IMR-90 (cell line): Measurements from ENCODE around the gene NCOA3.

Experiments used
- MAFK ChIP-seq: IDR thresholded peaks from 2 replicates; pipeline ENCODE4 v1.6.1; 2012; ENCODE audit warnings: low read depth, low read length, improper control_type of control experiment
- POLR2A ChIP-seq: IDR thresholded peaks from 2 replicates; pipeline ENCODE4 v1.6.1; 2012; ENCODE audit warnings: mild to moderate bottlenecking, low read depth, low read length
- RFX5 ChIP-seq: IDR thresholded peaks from 2 replicates; pipeline ENCODE4 v1.8.0; 2012; ENCODE audit warnings: low read depth, mild to moderate bottlenecking, low read length, moderate library complexity
- TF ChIP-seq, protein P1 (sequence below): conservative IDR thresholded peaks from 2 replicates; pipeline ENCODE4 v1.5.1; 2012; ENCODE audit warnings: mild to moderate bottlenecking, low read depth, low read length, improper control_type of control experiment

DNA sequence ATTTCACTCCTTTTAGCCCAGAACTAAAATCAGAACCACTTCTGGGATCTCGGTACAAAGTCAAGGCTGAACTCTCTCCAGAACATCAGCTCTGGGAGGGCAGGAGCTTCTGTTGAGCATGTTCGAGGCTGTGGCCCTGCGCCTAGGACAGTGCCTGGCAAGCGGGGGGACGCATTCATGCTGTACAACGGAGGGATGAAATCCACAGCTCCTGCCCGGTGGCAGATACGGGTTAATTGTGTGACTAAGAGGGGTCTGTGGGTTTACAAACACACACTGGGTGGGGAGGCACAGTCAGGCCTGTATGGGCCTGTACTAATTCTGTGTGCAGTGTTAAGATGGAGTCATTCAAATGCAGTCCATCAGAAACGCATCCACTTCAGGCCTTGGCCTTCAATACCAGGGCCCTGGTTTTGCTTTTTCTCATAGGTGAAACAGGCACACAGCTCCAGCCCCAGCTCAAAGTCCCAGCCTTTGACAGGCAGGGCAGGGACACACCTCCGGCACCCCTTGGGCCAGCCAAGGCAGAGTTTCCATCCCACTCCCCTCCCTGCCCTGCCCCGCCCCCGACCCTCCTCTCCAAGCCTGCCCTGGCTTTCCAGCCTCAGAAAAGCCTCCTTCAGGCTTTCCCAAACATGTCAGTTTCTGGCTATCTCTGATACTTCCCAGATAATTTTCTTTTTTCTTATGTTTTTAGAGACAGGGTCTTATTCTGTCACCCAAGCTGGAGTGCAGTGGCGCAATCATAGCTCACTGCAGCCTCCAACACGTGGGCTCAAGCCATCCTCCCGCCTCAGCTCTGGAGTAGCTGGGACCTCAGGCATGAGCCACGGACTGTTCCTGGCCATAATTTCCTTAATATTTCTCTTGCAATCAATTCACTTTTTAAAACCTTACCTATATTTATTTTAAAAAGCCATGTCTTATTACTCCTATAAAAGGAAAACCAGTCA is 173.8 kb downstream of the NCOA3 start:
- TF ChIP-seq, protein P1, sequence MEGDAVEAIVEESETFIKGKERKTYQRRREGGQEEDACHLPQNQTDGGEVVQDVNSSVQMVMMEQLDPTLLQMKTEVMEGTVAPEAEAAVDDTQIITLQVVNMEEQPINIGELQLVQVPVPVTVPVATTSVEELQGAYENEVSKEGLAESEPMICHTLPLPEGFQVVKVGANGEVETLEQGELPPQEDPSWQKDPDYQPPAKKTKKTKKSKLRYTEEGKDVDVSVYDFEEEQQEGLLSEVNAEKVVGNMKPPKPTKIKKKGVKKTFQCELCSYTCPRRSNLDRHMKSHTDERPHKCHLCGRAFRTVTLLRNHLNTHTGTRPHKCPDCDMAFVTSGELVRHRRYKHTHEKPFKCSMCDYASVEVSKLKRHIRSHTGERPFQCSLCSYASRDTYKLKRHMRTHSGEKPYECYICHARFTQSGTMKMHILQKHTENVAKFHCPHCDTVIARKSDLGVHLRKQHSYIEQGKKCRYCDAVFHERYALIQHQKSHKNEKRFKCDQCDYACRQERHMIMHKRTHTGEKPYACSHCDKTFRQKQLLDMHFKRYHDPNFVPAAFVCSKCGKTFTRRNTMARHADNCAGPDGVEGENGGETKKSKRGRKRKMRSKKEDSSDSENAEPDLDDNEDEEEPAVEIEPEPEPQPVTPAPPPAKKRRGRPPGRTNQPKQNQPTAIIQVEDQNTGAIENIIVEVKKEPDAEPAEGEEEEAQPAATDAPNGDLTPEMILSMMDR: no peak
- TF ChIP-seq RFX5 (no peak), MAFK (no peak), POLR2A (no peak)
